GM10266 (cell line): ENCODE measurements around the gene HIGD2A.

Experiments used
- DNase-seq: peaks from one replicate; pipeline ENCODE4 v3.0.0; 2012; ENCODE audit errors: extremely low spot score
- CTCF ChIP-seq: IDR thresholded peaks from 2 replicates; pipeline ENCODE4 v1.5.1; 2012; ENCODE audit warnings: mild to moderate bottlenecking, low read depth; ENCODE audit not compliant: control insufficient read depth, insufficient read depth; ENCODE audit errors: missing control alignments

HIGD2A gene

DNA sequence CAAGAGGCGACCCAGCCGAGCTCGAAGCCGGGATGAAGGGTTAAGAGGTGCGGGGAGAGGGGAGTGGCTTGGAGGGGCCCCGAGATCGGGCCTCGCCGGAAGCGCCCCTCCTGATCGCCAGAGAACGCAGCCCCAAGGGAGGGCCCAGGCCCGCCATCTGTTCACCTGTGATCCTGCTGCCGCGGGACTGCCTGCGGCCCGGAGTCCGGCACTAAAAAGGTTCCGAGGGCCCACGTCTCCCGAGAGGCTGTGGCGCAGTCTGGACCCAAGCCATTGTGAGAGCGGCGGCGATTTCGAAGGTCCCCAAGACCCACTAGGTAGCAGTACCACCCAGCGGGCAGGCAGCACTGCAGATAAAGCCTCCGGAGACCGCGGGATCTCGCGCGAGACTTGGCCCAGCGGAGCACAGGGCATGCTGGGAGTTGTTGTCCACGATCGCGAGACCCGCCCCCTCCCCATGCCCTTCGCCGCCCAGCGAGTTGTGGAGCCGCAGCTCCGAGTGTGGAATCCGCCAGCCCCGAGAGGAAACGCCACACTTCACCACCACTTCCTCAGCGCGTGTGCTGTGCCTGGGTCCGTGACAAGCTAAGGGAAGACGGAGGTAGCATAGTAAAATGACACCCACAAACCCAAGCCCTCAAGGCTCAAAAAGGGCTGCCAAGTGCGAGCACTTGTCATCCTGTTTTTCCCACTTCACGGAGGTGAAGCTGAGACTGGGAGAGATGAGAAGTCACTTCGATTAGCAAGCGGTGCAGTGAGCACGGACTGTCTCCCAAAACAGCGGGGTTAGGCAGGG, 26.9 kb upstream of the HIGD2A start, which contains the start of gene KIAA1191:
Gene KIAA1191 (minus strand): TSS at position 328 of the 796 bp plus-strand sequence. CDS start 2,256 bp downstream, outside the sequence.
- peak; percentile 88 for DNase-seq
- peak; percentile 52 for TF ChIP-seq CTCF

GRCh38 chr5:176362233-176362490, 26.4 kb upstream of the HIGD2A start:
- no peak for TF ChIP-seq CTCF
- DNase-seq, result no peak

DNA sequence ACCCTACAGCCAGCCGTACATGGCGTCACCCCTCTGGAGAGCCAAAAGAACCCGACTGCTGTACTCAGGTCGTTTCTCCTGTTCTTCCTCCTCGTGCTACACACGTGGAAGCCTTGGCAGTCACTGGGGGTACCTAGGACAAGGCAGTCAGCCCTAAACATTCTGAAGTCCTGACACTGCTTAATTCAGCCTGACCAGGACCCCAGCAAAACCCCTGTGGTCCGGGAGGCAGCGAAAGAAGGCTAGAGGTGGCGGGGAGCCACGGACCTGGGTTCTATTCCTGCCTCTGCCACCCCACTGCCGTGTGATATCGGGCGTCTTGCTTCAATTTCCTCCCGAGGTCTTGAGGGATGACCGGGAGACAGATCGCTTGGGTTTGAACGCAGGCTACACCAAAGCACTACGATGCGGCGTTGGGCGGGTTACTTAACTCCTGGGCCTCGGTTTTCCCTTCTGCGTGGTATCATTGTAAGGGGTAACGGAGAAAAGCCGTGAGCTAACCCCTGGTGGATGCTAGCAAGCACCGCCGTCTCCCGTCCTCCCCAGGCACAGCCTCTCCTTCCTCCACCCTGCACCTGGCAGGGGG, 23.7 kb upstream of the HIGD2A start:
- no peak for TF ChIP-seq CTCF
- DNase-seq, result no peak

DNA sequence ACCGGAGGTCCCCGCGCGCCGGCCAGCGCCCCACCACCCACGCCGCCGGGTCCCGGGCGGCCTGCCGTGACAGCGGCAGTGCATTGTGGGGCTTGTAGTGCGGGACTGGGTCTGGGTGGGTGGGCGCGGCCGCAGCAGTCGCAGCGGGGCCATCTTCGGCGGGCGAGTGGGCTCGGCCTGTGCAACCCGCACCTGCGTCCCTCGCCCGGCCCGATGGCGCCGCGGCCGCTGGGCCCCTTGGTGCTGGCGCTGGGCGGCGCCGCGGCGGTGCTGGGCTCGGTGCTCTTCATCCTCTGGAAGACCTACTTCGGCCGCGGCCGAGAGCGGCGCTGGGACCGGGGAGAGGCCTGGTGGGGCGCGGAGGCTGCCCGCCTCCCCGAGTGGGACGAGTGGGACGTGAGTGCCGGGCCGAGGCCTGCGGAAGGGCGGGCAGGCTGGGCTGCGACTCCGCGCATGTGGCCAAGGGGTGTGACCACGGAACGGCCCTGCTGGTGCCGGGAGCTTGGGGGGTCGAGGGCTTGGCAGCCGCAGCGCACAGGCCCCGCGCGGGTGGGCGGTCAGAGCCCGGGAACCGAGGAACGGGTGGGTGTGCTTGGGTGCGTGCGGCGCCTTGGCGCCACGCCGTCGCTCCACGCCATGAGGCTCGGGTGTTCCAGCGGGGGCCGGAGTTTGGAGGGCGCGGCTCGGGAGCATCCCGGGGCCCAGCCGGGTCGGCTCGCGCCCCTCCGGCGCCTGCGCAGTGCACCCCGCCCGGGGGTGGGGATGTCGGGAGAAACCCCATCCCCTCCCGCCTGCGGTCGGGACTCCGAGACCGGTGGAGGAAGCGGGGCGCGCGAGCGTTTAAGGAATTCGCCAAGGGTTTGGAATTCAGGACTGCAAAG, 23.0 kb upstream of the HIGD2A start, which contains the start of gene ARL10:
Gene ARL10 (plus strand): TSS at position 137 of the 881 bp plus-strand sequence. CDS start 77 bp downstream, at position 214.
- DNase-seq, result peak; percentile 86
- TF ChIP-seq CTCF, result no peak

DNA sequence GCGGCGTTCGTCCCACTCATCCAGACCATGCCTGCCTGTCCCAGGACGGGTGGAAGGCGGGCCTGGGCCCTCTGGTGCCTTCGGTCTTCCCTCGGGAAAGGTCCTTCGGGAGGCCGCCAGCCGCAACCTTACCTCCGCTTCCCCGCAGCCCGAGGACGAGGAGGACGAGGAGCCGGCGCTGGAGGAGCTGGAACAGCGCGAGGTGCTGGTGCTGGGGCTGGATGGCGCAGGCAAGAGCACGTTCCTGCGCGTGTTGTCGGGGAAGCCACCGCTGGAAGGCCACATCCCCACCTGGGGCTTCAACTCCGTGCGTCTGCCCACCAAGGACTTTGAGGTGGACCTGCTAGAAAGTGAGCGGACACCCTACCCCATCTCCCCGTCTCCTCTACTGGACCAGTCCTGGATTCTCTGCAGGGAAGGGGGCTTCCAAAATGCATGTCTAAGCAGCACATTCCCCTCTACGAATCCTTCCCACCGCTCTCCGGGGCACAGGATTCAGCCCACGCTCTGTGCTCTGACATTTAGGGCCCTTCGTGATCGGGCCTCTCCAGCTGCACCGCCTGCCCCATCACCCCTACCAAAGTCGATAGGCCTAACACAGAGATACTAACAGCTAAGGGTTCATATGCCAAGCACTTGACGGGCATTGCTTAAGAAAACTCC, 22.2 kb upstream of the HIGD2A start:
- no peak for DNase-seq
- no peak for TF ChIP-seq CTCF

DNA sequence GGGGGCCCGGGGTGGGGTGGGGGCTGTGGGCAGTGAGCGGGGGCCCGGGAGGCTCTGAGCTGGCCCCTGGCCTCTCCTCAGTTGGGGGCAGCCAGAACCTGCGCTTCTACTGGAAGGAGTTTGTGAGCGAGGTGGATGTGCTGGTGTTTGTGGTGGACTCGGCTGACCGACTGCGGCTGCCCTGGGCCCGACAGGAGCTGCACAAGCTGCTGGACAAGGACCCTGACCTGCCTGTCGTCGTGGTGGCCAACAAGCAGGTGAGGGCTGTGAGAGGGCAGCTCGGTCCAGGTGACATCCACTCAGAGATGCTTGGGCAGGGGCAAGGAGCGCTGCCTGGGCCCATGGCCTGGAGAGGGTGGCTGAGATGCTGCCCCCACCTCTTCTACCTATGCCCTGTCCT, 19.8 kb upstream of the HIGD2A start:
- no peak for TF ChIP-seq CTCF
- DNase-seq, result no peak
